Midbrain (tissue), 1 donor: ENCODE measurements around the gene AJUBA.

ENCODE experiments used
- DNase-seq: peaks from one replicate; lab custom pipeline; 2025; lab: John Stamatoyannopoulos, UW

The AJUBA gene

DNA sequence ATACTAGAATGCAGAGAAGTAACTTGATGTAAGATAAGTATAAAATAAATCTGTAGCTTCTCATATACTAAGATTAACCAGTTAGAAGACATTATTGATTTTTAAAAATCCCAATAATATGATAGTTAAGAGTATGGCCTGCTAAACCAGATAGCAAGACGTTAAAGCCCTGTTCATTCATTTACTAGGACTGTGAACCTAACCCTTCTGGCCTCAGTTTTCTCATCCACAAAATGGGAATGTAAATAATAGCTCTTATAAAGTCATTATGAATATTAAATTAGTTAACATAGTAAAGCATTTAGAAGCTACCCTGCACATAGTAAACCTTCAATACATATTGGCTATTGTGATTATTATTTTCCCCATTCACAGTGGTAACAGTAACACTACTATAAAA lies 47.2 kb downstream of the AJUBA start:
- no peak for DNase-seq

DNA sequence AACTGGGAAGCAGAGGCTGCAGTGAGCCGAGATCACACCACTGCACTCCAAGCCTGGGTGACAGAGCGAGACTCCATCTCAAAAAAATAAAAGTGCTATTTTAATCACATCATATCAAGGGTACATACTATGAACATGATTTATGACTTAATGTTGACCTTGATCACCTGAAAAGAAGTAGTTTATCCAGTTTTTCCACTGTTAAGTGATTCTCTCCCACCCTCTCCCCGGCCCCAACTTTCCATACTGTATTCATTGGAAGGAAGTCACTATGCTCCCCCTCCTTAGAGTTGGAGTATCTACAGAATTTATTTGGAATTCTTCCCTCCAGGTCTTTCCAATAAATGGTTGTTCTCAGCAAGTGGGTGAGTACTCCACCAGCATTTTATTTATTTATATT lies 50.2 kb downstream of the AJUBA start:
- DNase-seq, result no peak

DNA sequence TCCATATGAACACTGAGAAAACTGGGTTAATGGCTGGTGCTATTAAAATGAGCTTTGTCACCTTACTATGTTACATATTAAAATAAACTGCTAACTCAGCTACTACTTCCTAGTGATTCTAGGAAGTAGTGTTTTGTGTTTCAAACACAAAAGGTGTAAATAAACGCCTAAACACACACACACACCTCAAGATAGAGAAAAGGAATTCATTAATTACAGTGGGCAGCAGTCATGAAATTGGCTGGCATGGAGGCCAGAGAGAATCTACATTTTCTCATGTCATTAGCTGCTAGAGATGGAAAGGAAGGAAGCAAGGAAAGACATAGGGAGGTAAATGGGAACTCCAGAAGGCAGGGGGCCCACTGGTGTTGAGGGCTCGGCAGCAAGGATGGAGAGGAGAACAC lies 52.4 kb downstream of the AJUBA start:
- no peak for DNase-seq

DNA sequence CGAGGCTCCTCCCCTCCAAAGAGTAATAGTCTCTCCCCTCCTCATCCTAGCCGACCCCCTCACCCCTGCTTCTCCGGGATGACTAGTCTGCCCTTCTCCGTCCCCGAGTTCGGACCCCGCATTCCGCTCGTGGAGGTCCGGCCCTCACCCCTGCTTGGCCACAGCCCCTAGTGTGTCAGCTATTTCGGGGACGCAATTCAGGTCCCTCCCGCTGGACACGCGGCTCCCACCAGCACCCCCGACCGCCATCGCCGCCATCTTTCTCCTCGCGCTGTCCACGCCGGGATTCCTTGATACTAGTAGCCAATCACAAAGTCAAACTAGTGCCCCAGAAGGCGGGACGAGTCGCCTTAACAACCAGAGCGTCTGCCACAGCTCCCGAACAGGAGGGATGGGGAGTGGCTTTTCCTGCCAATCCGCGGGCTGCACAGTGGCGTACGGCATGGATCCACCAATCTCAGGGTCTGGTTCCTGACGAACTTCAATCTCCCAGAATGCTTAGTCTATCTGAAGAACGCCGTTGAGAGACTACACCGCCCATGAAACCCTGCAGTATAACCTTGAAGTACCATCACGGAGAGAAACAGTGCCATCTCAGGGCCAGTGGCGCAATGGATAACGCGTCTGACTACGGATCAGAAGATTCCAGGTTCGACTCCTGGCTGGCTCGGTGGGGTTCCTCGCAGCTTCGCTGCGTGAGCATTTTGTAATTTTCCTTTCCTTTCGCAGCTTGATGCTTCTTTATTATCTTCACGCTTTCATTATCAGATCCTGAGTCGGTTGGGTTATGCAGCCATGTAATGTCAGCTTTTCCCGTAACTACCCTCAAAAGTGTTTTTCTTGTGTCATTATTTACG lies 53.0 kb downstream of the AJUBA start, which contains the start of gene PRMT5:
TSS of gene PRMT5 (minus strand) at position 273 of the 857 bp plus-strand sequence. CDS start at position 258, 15 bp downstream.
- DNase-seq, result peak; percentile 100

DNA sequence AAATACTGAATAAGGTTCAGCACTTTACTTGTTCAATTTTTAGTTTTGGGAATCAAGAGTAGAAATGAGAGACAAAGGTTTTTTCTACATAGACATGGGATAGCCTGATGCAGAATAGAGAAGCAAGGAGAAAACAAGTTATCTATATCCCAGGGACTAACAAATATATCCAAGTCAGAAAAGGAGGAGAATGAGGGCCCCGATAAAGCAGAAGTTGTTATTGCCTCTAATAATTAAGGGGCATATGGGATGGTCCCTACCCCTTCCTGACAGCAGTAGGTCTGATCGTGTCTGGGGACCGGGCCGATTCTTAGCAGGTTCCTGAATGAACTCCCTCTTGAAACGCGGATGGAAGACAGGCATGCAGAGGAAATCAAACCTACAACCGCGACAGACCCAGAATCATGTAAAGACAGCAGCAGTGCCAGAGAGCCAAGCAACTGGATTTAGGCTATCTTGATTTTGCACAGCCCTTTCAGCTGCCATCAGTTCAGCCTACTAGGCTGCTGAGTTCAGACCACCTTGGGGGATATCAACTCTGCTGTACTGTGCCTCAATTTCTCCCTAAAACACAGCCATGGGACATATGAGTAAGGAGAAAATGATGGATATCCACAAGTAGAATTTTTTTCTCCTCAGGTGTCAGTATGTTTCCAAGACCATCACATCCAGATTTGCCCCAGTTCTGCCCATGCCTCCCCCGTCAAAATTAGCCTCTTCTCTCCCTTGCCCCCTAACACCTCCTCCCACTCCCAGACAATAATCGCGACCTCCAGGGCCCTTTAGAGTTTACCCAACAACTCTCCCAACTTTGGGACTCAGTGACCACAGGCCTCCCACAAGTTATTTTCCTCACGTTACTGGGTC lies 53.9 kb downstream of the AJUBA start:
- DNase-seq, result no peak

DNA sequence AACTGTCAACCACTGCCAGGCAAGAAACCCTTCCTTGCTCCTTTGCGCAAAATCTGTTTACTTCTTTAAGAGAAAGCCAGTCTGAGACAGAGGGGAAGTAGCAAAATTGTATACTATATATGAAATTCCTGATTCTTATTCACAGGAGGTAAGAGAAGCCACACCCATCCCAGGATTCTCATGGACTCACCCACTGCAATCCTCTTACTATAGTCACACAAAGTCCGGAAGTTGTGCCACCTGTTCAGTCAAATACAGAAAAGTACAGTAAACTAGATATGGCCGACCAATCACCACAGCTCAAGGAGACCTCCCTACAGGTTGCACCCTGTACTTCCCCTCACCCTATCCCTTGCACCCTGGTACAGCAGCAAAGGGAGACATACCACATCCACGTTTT lies 56.0 kb downstream of the AJUBA start:
- DNase-seq, result no peak

DNA sequence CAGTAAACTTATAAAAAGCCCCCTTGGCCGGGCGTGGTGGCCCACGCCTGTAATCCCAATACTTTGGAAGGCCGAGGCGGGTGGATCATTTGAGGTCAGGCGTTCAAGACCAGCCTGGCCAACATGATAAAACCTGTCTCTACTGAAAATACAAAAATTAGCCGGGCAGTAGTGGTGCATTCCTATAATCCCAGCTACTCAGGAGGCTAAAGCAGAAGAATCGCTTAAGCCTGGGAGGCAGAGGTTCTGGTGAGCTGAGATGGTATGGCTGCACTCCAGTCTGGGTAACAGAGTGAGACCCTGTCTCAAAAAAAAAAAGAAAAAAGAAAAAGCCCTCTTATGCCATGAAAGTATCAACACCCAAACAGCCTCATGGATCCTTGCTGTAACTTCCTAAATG lies 56.8 kb downstream of the AJUBA start:
- DNase-seq, result no peak

DNA sequence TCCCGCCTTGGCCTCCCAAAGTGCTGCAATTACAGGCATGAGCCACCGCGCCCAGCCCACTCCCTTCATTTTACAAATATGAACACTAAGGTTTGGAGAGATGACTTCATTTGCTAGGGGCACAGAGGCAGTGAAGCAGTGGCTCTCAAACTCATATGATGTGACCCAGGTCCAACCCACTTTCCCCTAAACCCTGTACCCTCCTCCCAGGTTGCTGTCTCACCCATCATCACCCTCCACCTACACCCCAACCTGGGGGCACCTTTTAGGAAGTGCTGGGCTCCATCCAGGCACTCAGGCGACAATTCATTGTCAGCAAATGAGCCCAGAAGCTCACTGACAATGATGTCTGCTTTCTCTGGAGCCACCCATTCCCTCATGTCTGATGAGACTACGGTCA lies 58.6 kb downstream of the AJUBA start:
- DNase-seq, result no peak

DNA sequence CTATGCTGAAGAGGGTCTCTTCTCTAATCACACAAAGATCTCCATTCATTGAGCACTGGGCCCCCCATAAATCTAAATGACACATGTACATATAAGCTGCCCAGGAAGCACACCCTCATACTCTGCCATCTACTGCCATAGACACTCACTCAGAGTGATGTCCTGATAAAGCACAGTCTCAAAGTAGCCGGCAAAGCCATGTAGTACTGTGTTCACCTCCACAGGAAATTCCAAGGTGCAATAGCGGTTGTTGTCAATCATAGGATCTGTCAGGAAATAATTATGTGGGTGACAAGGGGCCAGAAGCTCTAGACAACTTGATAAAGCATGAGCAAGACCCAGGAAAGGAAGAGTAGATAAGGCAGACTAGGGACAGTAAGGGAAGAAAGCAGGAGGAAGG lies 60.1 kb downstream of the AJUBA start:
- DNase-seq, result no peak
